ENCODE results near the gene NAGLU. TPM values are rescaled to one million over a fixed set of nuclear protein-coding genes. Genes with fewer than 3 reads are reported as not detected.

The NAGLU gene
- polyA plus RNA-seq, 1 donor (not counting 4 experiments of a cell fraction or from before 2014, with no cell fraction given): 6.9 TPM

DNA sequence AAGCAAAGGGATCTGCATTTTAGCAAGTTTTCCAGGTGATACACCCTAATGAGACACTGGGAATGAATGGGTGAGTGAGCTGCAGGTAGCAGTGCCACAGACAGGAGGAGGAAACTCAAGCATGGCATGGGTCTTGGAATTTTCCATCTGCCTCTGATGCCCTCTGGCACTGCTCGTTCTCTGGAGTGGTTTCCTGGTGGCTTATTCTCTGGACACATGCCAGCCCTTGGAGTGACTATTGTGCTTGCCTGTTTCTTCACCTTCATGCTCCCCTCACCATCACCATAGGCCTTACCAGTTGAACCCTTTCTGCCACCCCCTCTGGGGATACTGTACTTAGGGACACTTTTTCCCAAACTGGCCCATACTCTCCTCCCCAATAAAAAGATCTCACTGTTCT, 27.5 kb downstream of the NAGLU start:
- peak overlapping the region; percentile 94 for H3K9ac ChIP-seq (ENCODE audit: control insufficient read depth, extremely low read depth, insufficient read depth, low read length)
- dilution Hi-C loops (cut with MboI; ENCODE audit: extremely low pct_ligation_motif_present, low sequenced_read_pairs): no loop called here
- FAIRE-seq: peak; percentile 82

DNA sequence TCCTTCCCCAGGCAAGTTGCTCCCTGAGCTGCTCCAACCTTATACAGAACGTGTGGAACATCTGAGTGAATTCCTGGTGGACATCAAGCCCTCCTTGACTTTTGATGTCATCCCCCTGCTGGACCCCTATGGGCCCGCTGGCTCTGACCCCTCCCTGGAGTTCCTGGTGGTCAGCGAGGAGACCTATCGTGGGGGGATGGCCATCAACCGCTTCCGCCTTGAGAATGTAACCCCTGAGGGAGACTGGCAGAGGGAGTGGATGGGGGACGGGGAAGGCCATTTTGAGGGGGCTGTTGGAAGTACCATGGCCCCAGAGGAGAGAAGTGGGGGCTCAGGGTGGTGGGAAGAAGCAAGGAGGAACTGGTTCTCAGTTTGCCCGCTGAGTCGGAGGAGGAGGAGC, 27.9 kb downstream of the NAGLU start:
- H3K9ac ChIP-seq (ENCODE audit: control insufficient read depth, extremely low read depth, insufficient read depth, low read length): no peak overlapping the region
- H3K4me2 ChIP-seq (ENCODE audit: control insufficient read depth, extremely low read depth, insufficient read depth, low read depth, low read length): peak overlapping the region; percentile 83

More for the DNA sequence above, 27.5 kb downstream of the NAGLU start:
- Histone ChIP-seq H3K36me3 (ENCODE audit: control insufficient read depth in 2 of 2, extremely low read depth in 1 of 2, insufficient read depth in 2 of 2, low read length in 2 of 2) (peaks cover 11 to 32% of the 10 kb centered on the region in 2 experiments), H3K4me2 (ENCODE audit: control insufficient read depth, extremely low read depth, insufficient read depth, low read depth, low read length) (peak overlapping the region; percentile 83), H3K9me3 (ENCODE audit: control insufficient read depth, low read depth, low read length) (no peaks in the 10 kb centered on the region), H3K27me3 (ENCODE audit: control insufficient read depth, extremely low read depth, insufficient read depth, low read length) (no peaks in the 10 kb centered on the region), H3K4me3 (ENCODE audit: control insufficient read depth in 2 of 3, extremely low read depth in 1 of 3, insufficient read depth in 2 of 3, low read depth in 1 of 3, low read length in 3 of 3) (peak overlapping the region in 2 of 3 experiments; percentile 96 to 97), H2AFZ (ENCODE audit: control insufficient read depth, low read length) (no peak overlapping the region), H3K4me1 (ENCODE audit: control insufficient read depth, extremely low read depth, insufficient read depth, low read length) (peaks cover 31% of the 10 kb centered on the region), H3K9me1 (ENCODE audit: control insufficient read depth, extremely low read depth, insufficient read depth, low read length) (no peaks in the 10 kb centered on the region), H4K20me1 (ENCODE audit: control insufficient read depth, extremely low read depth, insufficient read depth, low read length) (no peaks in the 10 kb centered on the region), H3K79me2 (ENCODE audit: control insufficient read depth, insufficient read depth, low read length) (peaks cover 35% of the 10 kb centered on the region), H3K27ac (ENCODE audit: control insufficient read depth, insufficient read depth, low read length) (peak overlapping the region; percentile 88)
- no peak for TF ChIP-seq EZH2 (IDR thresholded peaks at IDR 0.05; ENCODE audit: low read length)
- TF ChIP-seq, protein P1, sequence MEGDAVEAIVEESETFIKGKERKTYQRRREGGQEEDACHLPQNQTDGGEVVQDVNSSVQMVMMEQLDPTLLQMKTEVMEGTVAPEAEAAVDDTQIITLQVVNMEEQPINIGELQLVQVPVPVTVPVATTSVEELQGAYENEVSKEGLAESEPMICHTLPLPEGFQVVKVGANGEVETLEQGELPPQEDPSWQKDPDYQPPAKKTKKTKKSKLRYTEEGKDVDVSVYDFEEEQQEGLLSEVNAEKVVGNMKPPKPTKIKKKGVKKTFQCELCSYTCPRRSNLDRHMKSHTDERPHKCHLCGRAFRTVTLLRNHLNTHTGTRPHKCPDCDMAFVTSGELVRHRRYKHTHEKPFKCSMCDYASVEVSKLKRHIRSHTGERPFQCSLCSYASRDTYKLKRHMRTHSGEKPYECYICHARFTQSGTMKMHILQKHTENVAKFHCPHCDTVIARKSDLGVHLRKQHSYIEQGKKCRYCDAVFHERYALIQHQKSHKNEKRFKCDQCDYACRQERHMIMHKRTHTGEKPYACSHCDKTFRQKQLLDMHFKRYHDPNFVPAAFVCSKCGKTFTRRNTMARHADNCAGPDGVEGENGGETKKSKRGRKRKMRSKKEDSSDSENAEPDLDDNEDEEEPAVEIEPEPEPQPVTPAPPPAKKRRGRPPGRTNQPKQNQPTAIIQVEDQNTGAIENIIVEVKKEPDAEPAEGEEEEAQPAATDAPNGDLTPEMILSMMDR (optimal IDR thresholded peaks at IDR 0.05 in 1 of 3, IDR thresholded peaks at IDR 0.05 in 1 of 3, conservative IDR thresholded peaks at IDR 0.05 in 1 of 3; ENCODE audit: extremely low read depth in 1 of 3, insufficient read depth in 2 of 3, low read length in 3 of 3): peak in 1 of 3 experiments; percentile 15
- no peak for DNase-seq (ENCODE audit: low read depth, low spot score)

More for the DNA sequence above, 27.9 kb downstream of the NAGLU start:
- Histone ChIP-seq H2AFZ (ENCODE audit: control insufficient read depth, low read length) (no peak overlapping the region), H3K4me3 (ENCODE audit: control insufficient read depth in 2 of 3, extremely low read depth in 1 of 3, insufficient read depth in 2 of 3, low read depth in 1 of 3, low read length in 3 of 3) (peak overlapping the region in 1 of 3 experiments; percentile 97), H3K79me2 (ENCODE audit: control insufficient read depth, insufficient read depth, low read length) (peaks cover 39% of the 10 kb centered on the region), H4K20me1 (ENCODE audit: control insufficient read depth, extremely low read depth, insufficient read depth, low read length) (no peaks in the 10 kb centered on the region), H3K27ac (ENCODE audit: control insufficient read depth, insufficient read depth, low read length) (no peak overlapping the region), H3K9me3 (ENCODE audit: control insufficient read depth, low read depth, low read length) (no peaks in the 10 kb centered on the region), H3K9me1 (ENCODE audit: control insufficient read depth, extremely low read depth, insufficient read depth, low read length) (no peaks in the 10 kb centered on the region), H3K36me3 (ENCODE audit: control insufficient read depth in 2 of 2, extremely low read depth in 1 of 2, insufficient read depth in 2 of 2, low read length in 2 of 2) (peaks cover 15 to 36% of the 10 kb centered on the region in 2 experiments), H3K27me3 (ENCODE audit: control insufficient read depth, extremely low read depth, insufficient read depth, low read length) (no peaks in the 10 kb centered on the region), H3K4me1 (ENCODE audit: control insufficient read depth, extremely low read depth, insufficient read depth, low read length) (peaks cover 31% of the 10 kb centered on the region)
- dilution Hi-C loops (cut with MboI; ENCODE audit: extremely low pct_ligation_motif_present, low sequenced_read_pairs): no loop called here
- no peak for TF ChIP-seq EZH2 (IDR thresholded peaks at IDR 0.05; ENCODE audit: low read length)
- TF ChIP-seq, protein P1 (optimal IDR thresholded peaks at IDR 0.05 in 1 of 3, IDR thresholded peaks at IDR 0.05 in 1 of 3, conservative IDR thresholded peaks at IDR 0.05 in 1 of 3; ENCODE audit: extremely low read depth in 1 of 3, insufficient read depth in 2 of 3, low read length in 3 of 3): no peak
- FAIRE-seq: no peak
- no peak for DNase-seq (ENCODE audit: low read depth, low spot score)

Data from keratinocyte (primary cell).